ENCODE results near the gene PRSS56. TPM values are rescaled to one million over a fixed set of nuclear protein-coding genes. Genes with fewer than 3 reads are reported as not detected.

The PRSS56 gene
- total and polyA plus RNA-seq, 2 donors from 2014 or later: not detected

GRCh38 chr2:232476791-232477190 is 43.4 kb upstream of the PRSS56 start:
- H3K4me1 ChIP-seq (ENCODE audit: control insufficient read depth in 2 of 3, insufficient read depth in 2 of 3, low read depth in 1 of 3, low read length in 3 of 3): no peaks in the 10 kb centered on the region
- no peaks in the 10 kb centered on the region for H3K36me3 ChIP-seq (ENCODE audit: control insufficient read depth in 2 of 3, insufficient read depth in 3 of 3, low read length in 3 of 3)
- no peak overlapping the region for H3K27ac ChIP-seq (ENCODE audit: low read depth in 2 of 2, low read length in 2 of 2)
- TF ChIP-seq CTCF (IDR thresholded peaks at IDR 0.05; ENCODE audit: borderline replicate concordance, extremely low read depth, insufficient read depth): no peak
- H3K9me3 ChIP-seq (ENCODE audit: control insufficient read depth in 2 of 3, insufficient read depth in 1 of 3, low read length in 3 of 3): peaks cover 0 to 6% (median 0%) of the 10 kb centered on the region in 3 donors
- intact Hi-C loops (cut with DNase I): no loop called here
- no peak overlapping the region for H3K4me3 ChIP-seq (ENCODE audit: low read length in 3 of 3)
- FAIRE-seq (no peak), DNase-seq (peak in 2 of 5 donors; percentile 33 to 61)
- H3K27me3 ChIP-seq (ENCODE audit: control insufficient read depth, insufficient read depth, low read length): no peaks in the 10 kb centered on the region
- no peak overlapping the region for H3K9ac ChIP-seq (ENCODE audit: low read length in 3 of 3)

GRCh38 chr2:232477751-232478510 is 42.3 kb upstream of the PRSS56 start:
- no peak for FAIRE-seq
- no peaks in the 10 kb centered on the region for H3K4me1 ChIP-seq (ENCODE audit: control insufficient read depth in 2 of 3, insufficient read depth in 2 of 3, low read depth in 1 of 3, low read length in 3 of 3)
- no peak overlapping the region for H3K9ac ChIP-seq (ENCODE audit: low read length in 3 of 3)
- no peak overlapping the region for H3K4me3 ChIP-seq (ENCODE audit: low read length in 3 of 3)
- no peak overlapping the region for H3K27ac ChIP-seq (ENCODE audit: low read depth in 2 of 2, low read length in 2 of 2)
- intact Hi-C loops (cut with DNase I): no loop called here
- no peaks in the 10 kb centered on the region for H3K27me3 ChIP-seq (ENCODE audit: control insufficient read depth, insufficient read depth, low read length)
- DNase-seq: peak in 1 of 5 donors; percentile 37
- no peak for TF ChIP-seq CTCF (IDR thresholded peaks at IDR 0.05; ENCODE audit: borderline replicate concordance, extremely low read depth, insufficient read depth)
- H3K9me3 ChIP-seq (ENCODE audit: control insufficient read depth in 2 of 3, insufficient read depth in 1 of 3, low read length in 3 of 3): no peaks in the 10 kb centered on the region
- H3K36me3 ChIP-seq (ENCODE audit: control insufficient read depth in 2 of 3, insufficient read depth in 3 of 3, low read length in 3 of 3): no peaks in the 10 kb centered on the region

GRCh38 chr2:232478571-232479340 is 41.4 kb upstream of the PRSS56 start:
- TF ChIP-seq CTCF (IDR thresholded peaks at IDR 0.05; ENCODE audit: borderline replicate concordance, extremely low read depth, insufficient read depth): no peak

More at GRCh38 chr2:232478571-232479340, 41.4 kb upstream of the PRSS56 start:
- intact Hi-C loops (cut with DNase I): no loop called here
- FAIRE-seq (no peak), DNase-seq (peak in 2 of 5 donors; percentile 38 to 65)
- no peaks in the 10 kb centered on the region for H3K27me3 ChIP-seq (ENCODE audit: control insufficient read depth, insufficient read depth, low read length)
- no peaks in the 10 kb centered on the region for H3K4me1 ChIP-seq (ENCODE audit: control insufficient read depth in 2 of 3, insufficient read depth in 2 of 3, low read depth in 1 of 3, low read length in 3 of 3)
- H3K4me3 ChIP-seq (ENCODE audit: low read length in 3 of 3): no peak overlapping the region
- no peak overlapping the region for H3K9ac ChIP-seq (ENCODE audit: low read length in 3 of 3)
- H3K36me3 ChIP-seq (ENCODE audit: control insufficient read depth in 2 of 3, insufficient read depth in 3 of 3, low read length in 3 of 3): no peaks in the 10 kb centered on the region
- no peaks in the 10 kb centered on the region for H3K9me3 ChIP-seq (ENCODE audit: control insufficient read depth in 2 of 3, insufficient read depth in 1 of 3, low read length in 3 of 3)
- no peak overlapping the region for H3K27ac ChIP-seq (ENCODE audit: low read depth in 2 of 2, low read length in 2 of 2)

Data from kidney (tissue), 14 donors.